ENCODE measurements around the gene TMEM174.

- TF ChIP-seq, protein P1, sequence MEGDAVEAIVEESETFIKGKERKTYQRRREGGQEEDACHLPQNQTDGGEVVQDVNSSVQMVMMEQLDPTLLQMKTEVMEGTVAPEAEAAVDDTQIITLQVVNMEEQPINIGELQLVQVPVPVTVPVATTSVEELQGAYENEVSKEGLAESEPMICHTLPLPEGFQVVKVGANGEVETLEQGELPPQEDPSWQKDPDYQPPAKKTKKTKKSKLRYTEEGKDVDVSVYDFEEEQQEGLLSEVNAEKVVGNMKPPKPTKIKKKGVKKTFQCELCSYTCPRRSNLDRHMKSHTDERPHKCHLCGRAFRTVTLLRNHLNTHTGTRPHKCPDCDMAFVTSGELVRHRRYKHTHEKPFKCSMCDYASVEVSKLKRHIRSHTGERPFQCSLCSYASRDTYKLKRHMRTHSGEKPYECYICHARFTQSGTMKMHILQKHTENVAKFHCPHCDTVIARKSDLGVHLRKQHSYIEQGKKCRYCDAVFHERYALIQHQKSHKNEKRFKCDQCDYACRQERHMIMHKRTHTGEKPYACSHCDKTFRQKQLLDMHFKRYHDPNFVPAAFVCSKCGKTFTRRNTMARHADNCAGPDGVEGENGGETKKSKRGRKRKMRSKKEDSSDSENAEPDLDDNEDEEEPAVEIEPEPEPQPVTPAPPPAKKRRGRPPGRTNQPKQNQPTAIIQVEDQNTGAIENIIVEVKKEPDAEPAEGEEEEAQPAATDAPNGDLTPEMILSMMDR (IDR thresholded peaks at IDR 0.05), result no peak
- no peak for TF ChIP-seq EP300 (IDR thresholded peaks at IDR 0.05)
- no peak for TF ChIP-seq POLR2A (IDR thresholded peaks at IDR 0.05)
These were observed 23.5 kb upstream of the TMEM174 start for GRCh38 chr5:73149540-73149939.

Data from ovary (tissue), 3 donors.